ENCODE data around the gene HDHD3.
"Not testable (repeated sequence)": the region's sequence is repeated elsewhere in the genome, so short reads cannot be mapped to it uniquely, and the experiment has no call there.

DNA sequence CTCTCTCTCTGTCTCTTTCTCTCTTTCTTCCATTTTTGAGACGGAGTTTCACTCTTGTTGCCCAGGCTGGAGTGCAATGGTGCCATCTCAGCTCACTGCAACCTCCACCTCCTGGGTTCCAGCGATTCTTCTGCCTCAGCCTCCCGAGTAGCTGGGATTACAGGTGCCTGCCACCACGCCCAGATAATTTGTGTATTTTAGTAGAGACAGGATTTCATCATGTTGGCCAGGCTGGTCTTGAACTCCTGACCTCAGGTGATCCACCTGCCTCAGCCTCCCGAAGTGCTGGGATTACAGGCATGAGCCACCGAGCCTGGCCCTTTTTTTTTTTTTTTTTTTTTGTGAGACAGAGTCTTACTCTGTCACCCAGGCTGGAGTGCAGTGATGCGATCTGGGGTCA, 4.7 kb upstream of the HDHD3 start:
- TF ChIP-seq, protein P1, sequence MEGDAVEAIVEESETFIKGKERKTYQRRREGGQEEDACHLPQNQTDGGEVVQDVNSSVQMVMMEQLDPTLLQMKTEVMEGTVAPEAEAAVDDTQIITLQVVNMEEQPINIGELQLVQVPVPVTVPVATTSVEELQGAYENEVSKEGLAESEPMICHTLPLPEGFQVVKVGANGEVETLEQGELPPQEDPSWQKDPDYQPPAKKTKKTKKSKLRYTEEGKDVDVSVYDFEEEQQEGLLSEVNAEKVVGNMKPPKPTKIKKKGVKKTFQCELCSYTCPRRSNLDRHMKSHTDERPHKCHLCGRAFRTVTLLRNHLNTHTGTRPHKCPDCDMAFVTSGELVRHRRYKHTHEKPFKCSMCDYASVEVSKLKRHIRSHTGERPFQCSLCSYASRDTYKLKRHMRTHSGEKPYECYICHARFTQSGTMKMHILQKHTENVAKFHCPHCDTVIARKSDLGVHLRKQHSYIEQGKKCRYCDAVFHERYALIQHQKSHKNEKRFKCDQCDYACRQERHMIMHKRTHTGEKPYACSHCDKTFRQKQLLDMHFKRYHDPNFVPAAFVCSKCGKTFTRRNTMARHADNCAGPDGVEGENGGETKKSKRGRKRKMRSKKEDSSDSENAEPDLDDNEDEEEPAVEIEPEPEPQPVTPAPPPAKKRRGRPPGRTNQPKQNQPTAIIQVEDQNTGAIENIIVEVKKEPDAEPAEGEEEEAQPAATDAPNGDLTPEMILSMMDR (IDR thresholded peaks at IDR 0.05): not testable (repeated sequence)
- not testable (repeated sequence) for TF ChIP-seq POLR2A (IDR thresholded peaks at IDR 0.05)
